HEK293 (cell line): Measurements from ENCODE around the gene PHOX2B.

ENCODE experiments used
- KLF16 ChIP-seq: fragments of 450-650 bp; formaldehyde crosslinking; IDR thresholded peaks from 2 replicates; pipeline ENCODE4 v1.5.1; 2017; ENCODE audit warnings: missing biosample characterization, missing genetic modification characterization
- ZBTB8A ChIP-seq: fragments of 450-650 bp; formaldehyde crosslinking; IDR thresholded peaks from 2 replicates; pipeline ENCODE4 v1.5.1; 2016; ENCODE audit warnings: missing biosample characterization, missing genetic modification characterization
- ZNF146 ChIP-seq: fragments of 450-650 bp; formaldehyde crosslinking; IDR thresholded peaks from 2 replicates; pipeline ENCODE4 v1.5.1; 2016; ENCODE audit warnings: missing biosample characterization, missing genetic modification characterization
- ZNF239 ChIP-seq: fragments of 450-650 bp; formaldehyde crosslinking; IDR thresholded peaks from 2 replicates; pipeline ENCODE4 v1.5.1; 2016; ENCODE audit warnings: missing biosample characterization, missing genetic modification characterization
- ZNF529 ChIP-seq: fragments of 450-650 bp; formaldehyde crosslinking; IDR thresholded peaks from 2 replicates; pipeline ENCODE4 v1.5.1; 2017; ENCODE audit warnings: missing genetic modification characterization, missing biosample characterization; ENCODE audit not compliant: insufficient replicate concordance
- ZNF654 ChIP-seq: fragments of 450-650 bp; formaldehyde crosslinking; IDR thresholded peaks from 2 replicates; pipeline ENCODE4 v1.5.1; 2016; ENCODE audit warnings: low read depth, missing biosample characterization, missing genetic modification characterization
- ZNF658 ChIP-seq: fragments of 450-650 bp; formaldehyde crosslinking; IDR thresholded peaks from 2 replicates; pipeline ENCODE4; 2016; ENCODE audit warnings: missing biosample characterization, missing genetic modification characterization
- TF ChIP-seq, protein P1 (sequence below): fragments of 450-650 bp; formaldehyde crosslinking; IDR thresholded peaks from 2 replicates; pipeline ENCODE4 v1.5.1; 2016; ENCODE audit warnings: missing biosample characterization, missing genetic modification characterization
- TF ChIP-seq, protein P2 (sequence below): fragments of 450-650 bp; formaldehyde crosslinking; IDR thresholded peaks from 2 replicates; pipeline ENCODE4 v1.5.1; 2016; ENCODE audit warnings: missing biosample characterization, missing genetic modification characterization, low read depth
- TF ChIP-seq, protein P3 (sequence below): fragments of 450-650 bp; formaldehyde crosslinking; IDR thresholded peaks from 2 replicates; pipeline ENCODE4 v1.5.1; 2016; ENCODE audit warnings: missing biosample characterization, missing genetic modification characterization
- TF ChIP-seq, protein P4 (sequence below): fragments of 450-650 bp; formaldehyde crosslinking; IDR thresholded peaks from 2 replicates; pipeline ENCODE4 v1.5.1; 2016; ENCODE audit warnings: missing biosample characterization, missing genetic modification characterization
- TF ChIP-seq, protein P5 (sequence below): fragments of 450-650 bp; formaldehyde crosslinking; IDR thresholded peaks from 2 replicates; pipeline ENCODE4 v1.5.1; 2016; ENCODE audit warnings: missing biosample characterization, missing genetic modification characterization
- TF ChIP-seq, protein P6 (sequence below): fragments of 450-650 bp; formaldehyde crosslinking; IDR thresholded peaks from 2 replicates; pipeline ENCODE4 v1.5.1; 2016; ENCODE audit warnings: missing biosample characterization, missing genetic modification characterization

DNA sequence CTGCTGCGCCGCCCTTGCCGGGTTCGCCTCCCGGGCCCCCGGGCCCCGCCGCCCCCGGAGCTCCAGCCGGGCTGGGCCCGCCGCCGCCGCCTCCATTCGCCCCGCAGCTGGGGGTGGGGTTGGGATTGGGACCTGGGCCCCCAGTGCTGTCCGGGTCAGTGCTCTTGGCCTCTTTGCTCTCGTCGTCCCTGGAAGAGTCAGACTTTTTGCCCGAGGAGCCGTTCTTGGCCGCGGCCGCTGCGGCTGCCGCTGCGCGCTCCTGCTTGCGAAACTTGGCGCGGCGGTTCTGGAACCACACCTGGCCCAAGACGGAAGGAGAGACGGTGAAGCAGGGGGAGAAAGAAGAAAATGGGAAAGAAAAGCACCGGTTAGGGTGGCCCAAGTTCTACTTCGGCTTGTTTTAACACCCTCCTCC lies 2.5 kb downstream of the PHOX2B start:
- TF ChIP-seq ZNF146 = no peak
- TF ChIP-seq ZNF654 (tag by site-specific recombination) = no peak
- no peak for TF ChIP-seq ZNF239 (tag by site-specific recombination)
- TF ChIP-seq, protein P1, sequence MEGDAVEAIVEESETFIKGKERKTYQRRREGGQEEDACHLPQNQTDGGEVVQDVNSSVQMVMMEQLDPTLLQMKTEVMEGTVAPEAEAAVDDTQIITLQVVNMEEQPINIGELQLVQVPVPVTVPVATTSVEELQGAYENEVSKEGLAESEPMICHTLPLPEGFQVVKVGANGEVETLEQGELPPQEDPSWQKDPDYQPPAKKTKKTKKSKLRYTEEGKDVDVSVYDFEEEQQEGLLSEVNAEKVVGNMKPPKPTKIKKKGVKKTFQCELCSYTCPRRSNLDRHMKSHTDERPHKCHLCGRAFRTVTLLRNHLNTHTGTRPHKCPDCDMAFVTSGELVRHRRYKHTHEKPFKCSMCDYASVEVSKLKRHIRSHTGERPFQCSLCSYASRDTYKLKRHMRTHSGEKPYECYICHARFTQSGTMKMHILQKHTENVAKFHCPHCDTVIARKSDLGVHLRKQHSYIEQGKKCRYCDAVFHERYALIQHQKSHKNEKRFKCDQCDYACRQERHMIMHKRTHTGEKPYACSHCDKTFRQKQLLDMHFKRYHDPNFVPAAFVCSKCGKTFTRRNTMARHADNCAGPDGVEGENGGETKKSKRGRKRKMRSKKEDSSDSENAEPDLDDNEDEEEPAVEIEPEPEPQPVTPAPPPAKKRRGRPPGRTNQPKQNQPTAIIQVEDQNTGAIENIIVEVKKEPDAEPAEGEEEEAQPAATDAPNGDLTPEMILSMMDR (tag by site-specific recombination) = no peak
- TF ChIP-seq, protein P2, sequence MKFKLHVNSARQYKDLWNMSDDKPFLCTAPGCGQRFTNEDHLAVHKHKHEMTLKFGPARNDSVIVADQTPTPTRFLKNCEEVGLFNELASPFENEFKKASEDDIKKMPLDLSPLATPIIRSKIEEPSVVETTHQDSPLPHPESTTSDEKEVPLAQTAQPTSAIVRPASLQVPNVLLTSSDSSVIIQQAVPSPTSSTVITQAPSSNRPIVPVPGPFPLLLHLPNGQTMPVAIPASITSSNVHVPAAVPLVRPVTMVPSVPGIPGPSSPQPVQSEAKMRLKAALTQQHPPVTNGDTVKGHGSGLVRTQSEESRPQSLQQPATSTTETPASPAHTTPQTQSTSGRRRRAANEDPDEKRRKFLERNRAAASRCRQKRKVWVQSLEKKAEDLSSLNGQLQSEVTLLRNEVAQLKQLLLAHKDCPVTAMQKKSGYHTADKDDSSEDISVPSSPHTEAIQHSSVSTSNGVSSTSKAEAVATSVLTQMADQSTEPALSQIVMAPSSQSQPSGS (tag by site-specific recombination) = no peak
- TF ChIP-seq, protein P3, sequence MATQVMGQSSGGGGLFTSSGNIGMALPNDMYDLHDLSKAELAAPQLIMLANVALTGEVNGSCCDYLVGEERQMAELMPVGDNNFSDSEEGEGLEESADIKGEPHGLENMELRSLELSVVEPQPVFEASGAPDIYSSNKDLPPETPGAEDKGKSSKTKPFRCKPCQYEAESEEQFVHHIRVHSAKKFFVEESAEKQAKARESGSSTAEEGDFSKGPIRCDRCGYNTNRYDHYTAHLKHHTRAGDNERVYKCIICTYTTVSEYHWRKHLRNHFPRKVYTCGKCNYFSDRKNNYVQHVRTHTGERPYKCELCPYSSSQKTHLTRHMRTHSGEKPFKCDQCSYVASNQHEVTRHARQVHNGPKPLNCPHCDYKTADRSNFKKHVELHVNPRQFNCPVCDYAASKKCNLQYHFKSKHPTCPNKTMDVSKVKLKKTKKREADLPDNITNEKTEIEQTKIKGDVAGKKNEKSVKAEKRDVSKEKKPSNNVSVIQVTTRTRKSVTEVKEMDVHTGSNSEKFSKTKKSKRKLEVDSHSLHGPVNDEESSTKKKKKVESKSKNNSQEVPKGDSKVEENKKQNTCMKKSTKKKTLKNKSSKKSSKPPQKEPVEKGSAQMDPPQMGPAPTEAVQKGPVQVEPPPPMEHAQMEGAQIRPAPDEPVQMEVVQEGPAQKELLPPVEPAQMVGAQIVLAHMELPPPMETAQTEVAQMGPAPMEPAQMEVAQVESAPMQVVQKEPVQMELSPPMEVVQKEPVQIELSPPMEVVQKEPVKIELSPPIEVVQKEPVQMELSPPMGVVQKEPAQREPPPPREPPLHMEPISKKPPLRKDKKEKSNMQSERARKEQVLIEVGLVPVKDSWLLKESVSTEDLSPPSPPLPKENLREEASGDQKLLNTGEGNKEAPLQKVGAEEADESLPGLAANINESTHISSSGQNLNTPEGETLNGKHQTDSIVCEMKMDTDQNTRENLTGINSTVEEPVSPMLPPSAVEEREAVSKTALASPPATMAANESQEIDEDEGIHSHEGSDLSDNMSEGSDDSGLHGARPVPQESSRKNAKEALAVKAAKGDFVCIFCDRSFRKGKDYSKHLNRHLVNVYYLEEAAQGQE (tag by site-specific recombination) = no peak
- TF ChIP-seq, protein P4, sequence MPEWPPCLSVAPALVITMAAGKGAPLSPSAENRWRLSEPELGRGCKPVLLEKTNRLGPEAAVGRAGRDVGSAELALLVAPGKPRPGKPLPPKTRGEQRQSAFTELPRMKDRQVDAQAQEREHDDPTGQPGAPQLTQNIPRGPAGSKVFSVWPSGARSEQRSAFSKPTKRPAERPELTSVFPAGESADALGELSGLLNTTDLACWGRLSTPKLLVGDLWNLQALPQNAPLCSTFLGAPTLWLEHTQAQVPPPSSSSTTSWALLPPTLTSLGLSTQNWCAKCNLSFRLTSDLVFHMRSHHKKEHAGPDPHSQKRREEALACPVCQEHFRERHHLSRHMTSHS (tag by site-specific recombination) = no peak
- TF ChIP-seq, protein P5, sequence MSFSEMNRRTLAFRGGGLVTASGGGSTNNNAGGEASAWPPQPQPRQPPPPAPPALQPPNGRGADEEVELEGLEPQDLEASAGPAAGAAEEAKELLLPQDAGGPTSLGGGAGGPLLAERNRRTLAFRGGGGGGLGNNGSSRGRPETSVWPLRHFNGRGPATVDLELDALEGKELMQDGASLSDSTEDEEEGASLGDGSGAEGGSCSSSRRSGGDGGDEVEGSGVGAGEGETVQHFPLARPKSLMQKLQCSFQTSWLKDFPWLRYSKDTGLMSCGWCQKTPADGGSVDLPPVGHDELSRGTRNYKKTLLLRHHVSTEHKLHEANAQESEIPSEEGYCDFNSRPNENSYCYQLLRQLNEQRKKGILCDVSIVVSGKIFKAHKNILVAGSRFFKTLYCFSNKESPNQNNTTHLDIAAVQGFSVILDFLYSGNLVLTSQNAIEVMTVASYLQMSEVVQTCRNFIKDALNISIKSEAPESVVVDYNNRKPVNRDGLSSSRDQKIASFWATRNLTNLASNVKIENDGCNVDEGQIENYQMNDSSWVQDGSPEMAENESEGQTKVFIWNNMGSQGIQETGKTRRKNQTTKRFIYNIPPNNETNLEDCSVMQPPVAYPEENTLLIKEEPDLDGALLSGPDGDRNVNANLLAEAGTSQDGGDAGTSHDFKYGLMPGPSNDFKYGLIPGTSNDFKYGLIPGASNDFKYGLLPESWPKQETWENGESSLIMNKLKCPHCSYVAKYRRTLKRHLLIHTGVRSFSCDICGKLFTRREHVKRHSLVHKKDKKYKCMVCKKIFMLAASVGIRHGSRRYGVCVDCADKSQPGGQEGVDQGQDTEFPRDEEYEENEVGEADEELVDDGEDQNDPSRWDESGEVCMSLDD (tag by site-specific recombination) = no peak
- TF ChIP-seq ZNF658 = no peak
- TF ChIP-seq KLF16 (tag by site-specific recombination) = no peak
- no peak for TF ChIP-seq ZNF529 (tag by site-specific recombination)
- TF ChIP-seq ZBTB8A = no peak
- TF ChIP-seq, protein P6, sequence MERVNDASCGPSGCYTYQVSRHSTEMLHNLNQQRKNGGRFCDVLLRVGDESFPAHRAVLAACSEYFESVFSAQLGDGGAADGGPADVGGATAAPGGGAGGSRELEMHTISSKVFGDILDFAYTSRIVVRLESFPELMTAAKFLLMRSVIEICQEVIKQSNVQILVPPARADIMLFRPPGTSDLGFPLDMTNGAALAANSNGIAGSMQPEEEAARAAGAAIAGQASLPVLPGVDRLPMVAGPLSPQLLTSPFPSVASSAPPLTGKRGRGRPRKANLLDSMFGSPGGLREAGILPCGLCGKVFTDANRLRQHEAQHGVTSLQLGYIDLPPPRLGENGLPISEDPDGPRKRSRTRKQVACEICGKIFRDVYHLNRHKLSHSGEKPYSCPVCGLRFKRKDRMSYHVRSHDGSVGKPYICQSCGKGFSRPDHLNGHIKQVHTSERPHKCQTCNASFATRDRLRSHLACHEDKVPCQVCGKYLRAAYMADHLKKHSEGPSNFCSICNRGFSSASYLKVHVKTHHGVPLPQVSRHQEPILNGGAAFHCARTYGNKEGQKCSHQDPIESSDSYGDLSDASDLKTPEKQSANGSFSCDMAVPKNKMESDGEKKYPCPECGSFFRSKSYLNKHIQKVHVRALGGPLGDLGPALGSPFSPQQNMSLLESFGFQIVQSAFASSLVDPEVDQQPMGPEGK = no peak
